HG02938 (cell line): ENCODE measurements around the gene AP5Z1.

ENCODE experiments used
- ATAC-seq: cut with Tn5 transposase; IDR thresholded peaks from one replicate; pipeline ENCODE4 v1.9.1; 2021; ENCODE audit warnings: mild to moderate bottlenecking, moderate library complexity; ENCODE audit not compliant: unreplicated experiment

The AP5Z1 gene

GRCh38 chr7:4775250-4775847, at the start of gene AP5Z1:
TSS of gene AP5Z1 (plus strand) at chr7:4775623. CDS start at chr7:4775716, 93 bp downstream.
- peak; percentile 81 for ATAC-seq

GRCh38 chr7:4725850-4726450, 49.5 kb upstream of the AP5Z1 start:
- ATAC-seq, result no peak

GRCh38 chr7:4726566-4726965, 48.9 kb upstream of the AP5Z1 start:
- ATAC-seq, result no peak

- no peak for ATAC-seq
Measured at GRCh38 chr7:4727914-4728705, 47.3 kb upstream of the AP5Z1 start.

GRCh38 chr7:4729266-4729665, 46.2 kb upstream of the AP5Z1 start:
- ATAC-seq, result no peak

- ATAC-seq, result no peak
Measured at GRCh38 chr7:4730276-4730675, 45.1 kb upstream of the AP5Z1 start.

GRCh38 chr7:4730971-4731370, 44.5 kb upstream of the AP5Z1 start:
- no peak for ATAC-seq

- ATAC-seq, result no peak
Measured at GRCh38 chr7:4731803-4732202, 43.6 kb upstream of the AP5Z1 start.

- no peak for ATAC-seq
Measured at GRCh38 chr7:4733936-4734528, 41.4 kb upstream of the AP5Z1 start.

GRCh38 chr7:4734587-4735345, 40.7 kb upstream of the AP5Z1 start:
- ATAC-seq, result no peak

GRCh38 chr7:4737300-4737699, 38.1 kb upstream of the AP5Z1 start:
- no peak for ATAC-seq

- no peak for ATAC-seq
Measured at GRCh38 chr7:4738711-4739527, 36.5 kb upstream of the AP5Z1 start.

GRCh38 chr7:4739528-4739992, 35.9 kb upstream of the AP5Z1 start:
- ATAC-seq, result no peak

GRCh38 chr7:4740796-4741195, 34.6 kb upstream of the AP5Z1 start:
- no peak for ATAC-seq

- no peak for ATAC-seq
Measured at GRCh38 chr7:4742051-4742573, 33.3 kb upstream of the AP5Z1 start.

- ATAC-seq, result no peak
Measured at GRCh38 chr7:4742852-4743251, 32.6 kb upstream of the AP5Z1 start.

- peak; percentile 52 for ATAC-seq
Measured at GRCh38 chr7:4744391-4745264, 30.8 kb upstream of the AP5Z1 start.

- peak; percentile 10 for ATAC-seq
Measured at GRCh38 chr7:4745265-4745919, 30.0 kb upstream of the AP5Z1 start.
